GM21737 (cell line): ENCODE results near the gene CCDC63.
"Not testable (repeated sequence)": the region's sequence is repeated elsewhere in the genome, so short reads cannot be mapped to it uniquely, and the experiment has no call there.

Experiments used
- ATAC-seq: cut with Tn5 transposase; IDR thresholded peaks from one replicate; pipeline ENCODE4 v1.9.1; 2021; ENCODE audit warnings: mild to moderate bottlenecking, moderate library complexity; ENCODE audit not compliant: unreplicated experiment

CCDC63 gene

GRCh38 chr12:110844131-110844530 is 2.7 kb upstream of the CCDC63 start:
- ATAC-seq: no peak

GRCh38 chr12:110844551-110845338 is 2.0 kb upstream of the CCDC63 start:
- ATAC-seq: no peak

- no peak for ATAC-seq
Observed at GRCh38 chr12:110845339-110845682, 1.5 kb upstream of the CCDC63 start.

- no peak for ATAC-seq
Observed at GRCh38 chr12:110848314-110848923, 1.6 kb downstream of the CCDC63 start.

- no peak for ATAC-seq
Observed at GRCh38 chr12:110849221-110849620, 2.4 kb downstream of the CCDC63 start.

- ATAC-seq: no peak
Observed at GRCh38 chr12:110849748-110850403, 3.1 kb downstream of the CCDC63 start.

- ATAC-seq: no peak
Observed at GRCh38 chr12:110850762-110851161, 4.0 kb downstream of the CCDC63 start.

GRCh38 chr12:110853836-110854235 is 7.0 kb downstream of the CCDC63 start:
- no peak for ATAC-seq

GRCh38 chr12:110856542-110856941 is 9.8 kb downstream of the CCDC63 start:
- no peak for ATAC-seq

GRCh38 chr12:110857528-110857927 is 10.7 kb downstream of the CCDC63 start:
- no peak for ATAC-seq

GRCh38 chr12:110857954-110858353 is 11.2 kb downstream of the CCDC63 start:
- ATAC-seq: not testable (repeated sequence)

GRCh38 chr12:110858848-110859247 is 12.1 kb downstream of the CCDC63 start:
- no peak for ATAC-seq

GRCh38 chr12:110860833-110861296 is 14.1 kb downstream of the CCDC63 start:
- ATAC-seq: no peak

GRCh38 chr12:110861729-110862128 is 14.9 kb downstream of the CCDC63 start:
- no peak for ATAC-seq

- no peak for ATAC-seq
Observed at GRCh38 chr12:110862329-110862728, 15.5 kb downstream of the CCDC63 start.

GRCh38 chr12:110863161-110863560 is 16.4 kb downstream of the CCDC63 start:
- no peak for ATAC-seq

- no peak for ATAC-seq
Observed at GRCh38 chr12:110865521-110865920, 18.7 kb downstream of the CCDC63 start.

- no peak for ATAC-seq
Observed at GRCh38 chr12:110869026-110869425, 22.2 kb downstream of the CCDC63 start.

- ATAC-seq: no peak
Observed at GRCh38 chr12:110869803-110870202, 23.0 kb downstream of the CCDC63 start.

- no peak for ATAC-seq
Observed at GRCh38 chr12:110872100-110872499, 25.3 kb downstream of the CCDC63 start.

- ATAC-seq: no peak
Observed at GRCh38 chr12:110874351-110874750, 27.6 kb downstream of the CCDC63 start.

- ATAC-seq: no peak
Observed at GRCh38 chr12:110874781-110875180, 28.0 kb downstream of the CCDC63 start.
